HepG2 (cell line): ENCODE measurements around the gene CDR2L. TPM values are rescaled to one million over a fixed set of nuclear protein-coding genes. Genes with fewer than 3 reads are reported as not detected.

ENCODE experiments used
- ATAC-seq: fragments of 200-7000 bp; cut with Tn5 transposase; 3 replicates; pipeline ENCODE4 v1.9.1; 2020; ENCODE audit warnings: mild to moderate bottlenecking, moderate library complexity
- BruUV-seq: library from RNA; stranded (reverse); fragments of 400-500 nt; replicated peaks from 2 replicates; lab custom pipeline; 2021; lab: Mats Ljungman, UMichigan
- CTCF ChIA-PET: fragments of 300-600 bp; formaldehyde crosslinking; extraction: SDS; loops from one replicate; lab custom pipeline; 2021; ENCODE audit warnings: low total read pairs, inconsistent platforms, low intra/inter-chr PET ratio; lab: Yijun Ruan, JAX
- POLR2A ChIA-PET: fragments of 350-600 bp; sonication (Branson Sonifier 250); formaldehyde crosslinking; loops from one replicate; lab custom pipeline; 2020; ENCODE audit warnings: antibody characterized with exemption, inconsistent platforms; lab: Yijun Ruan, JAX
- DNase-seq: peaks from one replicate; pipeline ENCODE4 v3.0.0-alpha.2; 2015; ENCODE audit warnings: low spot score
- FAIRE-seq: peaks from 3 replicates; lab custom pipeline; 2011; peaks lifted over from hg19 to GRCh38; lab: Jason Lieb, UNC
- H2AFZ ChIP-seq: one replicate; pipeline ENCODE4 v1.6.1; 2011; ENCODE audit warnings: low read length, inconsistent platforms
- H3K27ac ChIP-seq: fragments of 300-600 bp; 3 replicates; pipeline ENCODE4 v1.8.0; 2011; ENCODE audit warnings: mixed run types, mild to moderate bottlenecking, mixed read lengths, low read length, inconsistent platforms; ENCODE audit not compliant: insufficient read depth; ENCODE audit errors: extremely low read length
- H3K27me3 ChIP-seq, 2 experiments: fragments of 200-600 bp in 1 of 2; 2 replicates in 1 of 2; 3 replicates in 1 of 2; pipeline versions ENCODE4 v1.6.0 to v1.8.0; 2011; ENCODE audit warnings: low read length in 2 of 2, mild to moderate bottlenecking in 2 of 2, moderate library complexity in 2 of 2, inconsistent platforms in 1 of 2; ENCODE audit not compliant: insufficient read depth in 2 of 2, control insufficient read depth in 1 of 2
- H3K36me3 ChIP-seq, 2 experiments: fragments of 200-600 bp in 1 of 2; replicated peaks in 1 of 2; 2 replicates in 1 of 2; 3 replicates in 1 of 2; pipeline versions ENCODE4 v1.5.1 to v1.8.0; 2011; ENCODE audit warnings: low read length in 2 of 2, inconsistent platforms in 1 of 2; ENCODE audit not compliant: insufficient read depth in 2 of 2, control insufficient read depth in 1 of 2
- H3K4me1 ChIP-seq: 2 replicates; pipeline ENCODE4 v1.5.1; 2012; ENCODE audit warnings: low read length, inconsistent platforms; ENCODE audit not compliant: insufficient read depth
- H3K4me2 ChIP-seq: 2 replicates; pipeline ENCODE4 v1.6.0; 2011; ENCODE audit warnings: low read depth, low read length, inconsistent platforms
- H3K4me3 ChIP-seq, 3 experiments: fragments of 200-600 bp in 1 of 3; sonication (generic), shearing (Covaris generic) in 1 of 3; replicated peaks in 1 of 3; 2 replicates each; pipeline ENCODE4 v1.5.1; 2011 to 2016; ENCODE audit warnings: low read length in 3 of 3, inconsistent platforms in 2 of 3, low read depth in 2 of 3, mild to moderate bottlenecking in 2 of 3, control low read depth in 1 of 3, mixed read lengths in 1 of 3; ENCODE audit not compliant: insufficient read depth in 1 of 3
- H3K79me2 ChIP-seq: one replicate; pipeline ENCODE4 v1.6.1; 2011; ENCODE audit warnings: low read length, inconsistent platforms; ENCODE audit not compliant: insufficient read depth
- H3K9ac ChIP-seq: 2 replicates; pipeline ENCODE4 v1.6.0; 2011; ENCODE audit warnings: mild to moderate bottlenecking, low read depth, low read length, inconsistent platforms; ENCODE audit not compliant: insufficient read depth
- H3K9me3 ChIP-seq: 2 replicates; pipeline ENCODE4 v1.5.1; 2012; ENCODE audit warnings: mild to moderate bottlenecking, low read length
- H4K20me1 ChIP-seq: 2 replicates; pipeline ENCODE4 v1.6.0; 2011; ENCODE audit warnings: inconsistent platforms, mild to moderate bottlenecking, low read length, moderate library complexity; ENCODE audit not compliant: insufficient read depth
- ATF7 ChIP-seq, 2 experiments: fragments of 450-650 bp in 1 of 2; sonication (generic) in 1 of 2; formaldehyde crosslinking in 1 of 2; IDR thresholded peaks; 2 replicates each; pipeline versions ENCODE4 v1.4.0 to v1.6.1; 2016 to 2020; ENCODE audit warnings: antibody characterized with exemption in 1 of 2, mild to moderate bottlenecking in 1 of 2, missing genetic modification reagents in 1 of 2
- DMAP1 ChIP-seq: IDR thresholded peaks from 2 replicates; pipeline ENCODE4 v1.6.1; 2016
- EP300 ChIP-seq, 3 experiments: sonication (generic) in 1 of 3; formaldehyde crosslinking in 1 of 3; IDR thresholded peaks; 2 replicates each; pipeline versions ENCODE4 v1.5.1 to v1.6.1; 2011 to 2020; ENCODE audit warnings: low read depth in 2 of 3, low read length in 2 of 3, borderline replicate concordance in 1 of 3, improper control_type of control experiment in 1 of 3, mild to moderate bottlenecking in 1 of 3, missing genetic modification reagents in 1 of 3, moderate library complexity in 1 of 3
- FOXA3 ChIP-seq: IDR thresholded peaks from 2 replicates; pipeline ENCODE4 v1.6.1; 2016; ENCODE audit warnings: missing genetic modification reagents, missing compliant biosample characterization
- YY1 ChIP-seq: IDR thresholded peaks from 2 replicates; pipeline ENCODE4 v1.6.1; 2011; ENCODE audit warnings: low read length, low read depth, moderate library complexity, mild to moderate bottlenecking; ENCODE audit not compliant: insufficient read depth, insufficient replicate concordance
- ZNF264 ChIP-seq: sonication (generic); formaldehyde crosslinking; IDR thresholded peaks from 2 replicates; pipeline ENCODE4 v1.4.0; 2020; ENCODE audit warnings: missing genetic modification reagents
- ZNF282 ChIP-seq: fragments of 450-650 bp; IDR thresholded peaks from 2 replicates; pipeline ENCODE4 v1.6.1; 2018; ENCODE audit not compliant: partially characterized antibody
- ZNF703 ChIP-seq: sonication (generic); formaldehyde crosslinking; IDR thresholded peaks from 2 replicates; pipeline ENCODE4 v1.5.1; 2020; ENCODE audit warnings: missing genetic modification reagents, mild to moderate bottlenecking, moderate library complexity, borderline replicate concordance
- WGBS: methylation state at CpG from one replicate; pipeline ENCODE4 v1.1.6; 2017; ENCODE audit warnings: low lambda C conversion rate; 5-methylcytosine and 5-hydroxymethylcytosine counted together
- in situ Hi-C: cut with HindIII; loops from 2 replicates; pipeline ENCODE4 v1.10.0; 2017; ENCODE audit warnings: low pct_unique_long_range_greater_than_20kb; ENCODE audit not compliant: extremely low pct_ligation_motif_present
- intact Hi-C: fragments of 100-400 bp; cut with micrococcal nuclease; formaldehyde crosslinking; loops from one replicate; pipeline ENCODE4 v1.10.0; 2022; ENCODE audit not compliant: unreplicated experiment
- polyA plus RNA-seq, 8 experiments: library from polyadenylated mRNA; depleted of rRNA in 3 of 8; stranded (reverse) in 7 of 8; unstranded in 1 of 8; fragments of >200 nt; fragmentation: Illumina TruSeq in 4 of 8; extraction: Trizol in 4 of 8; gene quantifications; 2 replicates each; pipeline versions ENCODE4 v1.2.1 to v1.2.3, GENCODE V29; 2011 to 2016; ENCODE audit warnings: low read depth in 4 of 8, missing spikeins in 1 of 8, mixed read lengths in 1 of 8; ENCODE audit not compliant: insufficient read depth in 1 of 8
- total RNA-seq, 5 experiments: library from RNA; depleted of rRNA; stranded (reverse); fragments of >200 nt; fragmentation: Illumina TruSeq; extraction: Trizol; gene quantifications; 2 replicates each; pipeline ENCODE4 v1.2.3, GENCODE V29; 2016; ENCODE audit warnings: low read depth in 1 of 5
- TF ChIP-seq, protein P1 (sequence below): sonication (generic); formaldehyde crosslinking; IDR thresholded peaks from 2 replicates; pipeline ENCODE4 v1.5.0; 2020; ENCODE audit warnings: missing genetic modification reagents, mild to moderate bottlenecking, borderline replicate concordance

The CDR2L gene
- total and polyA plus RNA-seq, 2 of the 13 experiments (the other 11 are each of a cell fraction or from before 2014, with no cell fraction given) = 1.9 to 2.1 TPM

DNA sequence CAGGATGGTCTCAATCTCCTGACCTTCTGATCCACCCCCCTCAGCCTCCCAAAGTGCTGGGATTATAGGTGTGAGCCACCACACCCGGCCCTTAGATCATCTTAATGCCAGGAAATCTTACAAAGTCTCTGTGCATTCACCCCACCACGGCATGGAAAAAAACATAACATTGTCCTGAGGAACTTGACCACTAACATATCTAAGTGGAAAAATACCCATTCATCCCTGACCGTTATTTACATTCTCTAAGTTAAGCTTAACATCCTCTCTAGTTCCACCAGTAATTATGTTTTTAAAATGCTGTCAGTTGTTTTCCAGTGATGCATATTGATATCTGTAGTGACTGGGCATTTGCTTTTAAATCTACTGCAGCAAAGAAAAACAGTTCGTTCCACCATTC lies 11.5 kb upstream of the CDR2L start:
- Histone ChIP-seq H3K4me2 (no peak overlapping the region), H3K36me3 (no peaks in the 10 kb centered on the region), H3K27ac (no peak overlapping the region), H3K4me1 (peaks cover 36% of the 10 kb centered on the region), H3K9ac (no peak overlapping the region), H2AFZ (no peak overlapping the region), H3K9me3 (no peaks in the 10 kb centered on the region), H3K4me3 (no peak overlapping the region), H3K27me3 (peaks cover 3 to 55% of the 10 kb centered on the region in 2 experiments; a peak in 4 of 5 replicates), H4K20me1 (no peaks in the 10 kb centered on the region), H3K79me2 (no peaks in the 10 kb centered on the region)
- no peak for DNase-seq
- peak in 1 of 2 experiments; percentile 57; a peak in 1 of 4 replicates for TF ChIP-seq EP300 (IDR thresholded peaks at IDR 0.05; ENCODE audit: low read depth in 2 of 2, low read length in 2 of 2)
- TF ChIP-seq EP300 (CRISPR knock-in tag; IDR thresholded peaks at IDR 0.05; ENCODE audit: borderline replicate concordance) = no peak
- no peak for TF ChIP-seq ZNF282
- 0 out of 2 replicates have a peak, but pooled peaks have one; percentile 7 for TF ChIP-seq FOXA3 (CRISPR knock-in tag)
- intact Hi-C loops = no loop called here
- no peak for FAIRE-seq
- no peak for ATAC-seq
- 3% methylated on average over 4 of the region's 4 CpGs for WGBS
- CTCF ChIA-PET = no interaction called here
- POLR2A ChIA-PET = no interaction called here
- in situ Hi-C loops = no loop called here
- no TSS peak for BruUV-seq

DNA sequence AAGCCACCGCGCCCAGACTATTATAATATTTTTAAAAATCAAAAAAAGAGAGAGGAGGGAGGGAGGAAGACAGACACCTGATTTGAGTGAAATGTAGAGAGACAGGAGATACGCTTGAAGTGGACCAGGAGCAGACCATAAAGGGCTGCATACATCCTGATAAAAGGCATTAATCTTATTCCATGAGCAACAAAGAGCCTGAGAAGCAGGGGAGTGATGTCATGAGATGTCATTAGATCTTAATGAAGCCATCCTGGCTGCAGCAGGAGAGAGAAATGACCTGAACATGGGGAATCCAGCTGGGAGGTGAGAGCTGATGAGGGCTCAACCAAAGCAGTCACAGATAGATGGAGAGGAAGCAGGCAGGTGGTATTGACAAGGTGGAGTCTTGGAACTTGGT lies 9.6 kb upstream of the CDR2L start:
- Histone ChIP-seq H3K27ac (no peak overlapping the region), H2AFZ (no peak overlapping the region), H3K9me3 (no peaks in the 10 kb centered on the region), H3K36me3 (no peaks in the 10 kb centered on the region), H4K20me1 (no peaks in the 10 kb centered on the region), H3K4me2 (no peak overlapping the region), H3K4me1 (peaks cover 38% of the 10 kb centered on the region), H3K4me3 (no peak overlapping the region), H3K79me2 (no peaks in the 10 kb centered on the region), H3K27me3 (peaks cover 2 to 45% of the 10 kb centered on the region in 2 experiments; a peak in 4 of 5 replicates), H3K9ac (no peak overlapping the region)
- TF ChIP-seq YY1 (no peak), ZNF264 (CRISPR knock-in tag) (no peak), DMAP1 (CRISPR knock-in tag) (no peak), ZNF703 (CRISPR knock-in tag) (no peak), ATF7 (IDR thresholded peaks at IDR 0.05) (0 out of 2 replicates have a peak, but pooled peaks have one; percentile 31), ATF7 (CRISPR knock-in tag; IDR thresholded peaks at IDR 0.05) (no peak)
- TF ChIP-seq, protein P1, sequence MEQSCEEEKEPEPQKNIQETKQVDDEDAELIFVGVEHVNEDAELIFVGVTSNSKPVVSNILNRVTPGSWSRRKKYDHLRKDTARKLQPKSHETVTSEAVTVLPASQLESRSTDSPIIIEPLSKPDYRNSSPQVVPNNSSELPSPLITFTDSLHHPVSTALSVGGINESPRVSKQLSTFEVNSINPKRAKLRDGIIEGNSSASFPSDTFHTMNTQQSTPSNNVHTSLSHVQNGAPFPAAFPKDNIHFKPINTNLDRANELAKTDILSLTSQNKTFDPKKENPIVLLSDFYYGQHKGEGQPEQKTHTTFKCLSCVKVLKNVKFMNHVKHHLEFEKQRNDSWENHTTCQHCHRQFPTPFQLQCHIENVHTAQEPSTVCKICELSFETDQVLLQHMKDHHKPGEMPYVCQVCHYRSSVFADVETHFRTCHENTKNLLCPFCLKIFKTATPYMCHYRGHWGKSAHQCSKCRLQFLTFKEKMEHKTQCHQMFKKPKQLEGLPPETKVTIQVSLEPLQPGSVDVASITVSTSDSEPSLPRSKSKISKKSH (CRISPR knock-in tag) = no peak
- intact Hi-C loops (no loop called here), in situ Hi-C loops (no loop called here)
- FAIRE-seq (no peak), ATAC-seq (no peak), DNase-seq (no peak)
- ChIA-PET POLR2A (interaction anchor here (0.6 kb wide), 1 partner anchor 32 kb away, joined by 3 read pairs; no protein-coding TSS in a partner anchor), CTCF (no interaction called here)
- BruUV-seq = no TSS peak
- WGBS = 41% methylated on average over 3 of the region's 3 CpGs
